Neural cell (in vitro differentiated cells): ENCODE data around the gene NOTUM. TPM values are rescaled to one million over a fixed set of nuclear protein-coding genes. Genes with fewer than 3 reads are reported as not detected.

Experiments
- H2AFZ ChIP-seq: fragments of 200-600, 300-800 bp; sonication (generic), shearing (Covaris generic); 2 replicates; pipeline ENCODE4 v1.6.0; 2014; ENCODE audit warnings: low read depth, mild to moderate bottlenecking, antibody characterized with exemption, low read length, moderate library complexity
- H3F3A ChIP-seq: fragments of 200-600 bp; shearing (Covaris generic); 2 replicates; pipeline ENCODE4 v1.6.1; 2016; ENCODE audit warnings: mild to moderate bottlenecking, moderate library complexity, mixed read lengths, antibody characterized with exemption, low read length; ENCODE audit not compliant: insufficient read depth, poor library complexity, severe bottlenecking
- H3K27ac ChIP-seq: fragments of 200-600, 300-800 bp; sonication (generic), shearing (Covaris generic); 2 replicates; pipeline ENCODE4 v1.5.1; 2014; ENCODE audit warnings: mild to moderate bottlenecking, low read length, moderate library complexity
- H3K27me3 ChIP-seq: fragments of 300-800, 200-600 bp; sonication (generic), shearing (Covaris generic); 2 replicates; pipeline ENCODE4 v1.6.0; 2014; ENCODE audit warnings: mild to moderate bottlenecking, low read depth, low read length, moderate library complexity; ENCODE audit not compliant: insufficient read depth
- H3K36me3 ChIP-seq: fragments of 300-800, 200-600 bp; sonication (generic), shearing (Covaris generic); 2 replicates; pipeline ENCODE4 v1.5.1; 2014; ENCODE audit warnings: mild to moderate bottlenecking, antibody characterized with exemption, low read length, moderate library complexity; ENCODE audit not compliant: insufficient read depth
- H3K4me2 ChIP-seq: fragments of 300-800, 200-600 bp; sonication (generic), shearing (Covaris generic); 2 replicates; pipeline ENCODE4 v1.6.0; 2014; ENCODE audit warnings: mild to moderate bottlenecking, low read length
- H3K4me3 ChIP-seq: fragments of 300-800, 200-600 bp; sonication (generic), shearing (Covaris generic); 2 replicates; pipeline ENCODE4 v1.5.1; 2014; ENCODE audit warnings: mild to moderate bottlenecking, low read length, moderate library complexity
- H3K79me2 ChIP-seq: fragments of 200-600 bp; shearing (Covaris generic); replicated peaks from 2 replicates; pipeline ENCODE4 v1.6.0; 2014; ENCODE audit warnings: mild to moderate bottlenecking, low read length, moderate library complexity; ENCODE audit not compliant: insufficient read depth
- H3K9ac ChIP-seq: fragments of 300-800, 200-600 bp; sonication (generic), shearing (Covaris generic); 2 replicates; pipeline ENCODE4 v1.6.1; 2016; ENCODE audit warnings: mild to moderate bottlenecking, low read length, mixed read lengths
- H3K9me2 ChIP-seq: fragments of 200-600 bp; shearing (Covaris generic); 2 replicates; pipeline ENCODE4 v1.6.1; 2016; ENCODE audit warnings: mild to moderate bottlenecking, low read length, mixed read lengths; ENCODE audit not compliant: insufficient read depth
- H3K9me3 ChIP-seq: fragments of 200-600, 300-800 bp; sonication (generic), shearing (Covaris generic); 2 replicates; pipeline ENCODE4 v1.6.1; 2016; ENCODE audit warnings: mild to moderate bottlenecking, mixed run types, low read length, moderate library complexity, mixed read lengths
- H4K20me1 ChIP-seq: fragments of 200-600 bp; shearing (Covaris generic); 2 replicates; pipeline ENCODE4 v1.6.1; 2016; ENCODE audit warnings: mild to moderate bottlenecking, mixed run types; ENCODE audit not compliant: insufficient read depth
- CTCF ChIP-seq: fragments of 450-650 bp; IDR thresholded peaks from 2 replicates; pipeline ENCODE4 v1.5.1; 2014; ENCODE audit warnings: antibody characterized with exemption, mild to moderate bottlenecking, moderate library complexity; ENCODE audit not compliant: poor library complexity, severe bottlenecking
- EP300 ChIP-seq: fragments of 450-650 bp; conservative IDR thresholded peaks from 2 replicates; pipeline ENCODE4 v1.6.1; 2014; ENCODE audit warnings: antibody characterized with exemption, mild to moderate bottlenecking, moderate library complexity; ENCODE audit not compliant: poor library complexity, severe bottlenecking
- EZH2 ChIP-seq: fragments of 200-600, 300-800 bp; shearing (Covaris generic), sonication (generic); IDR thresholded peaks from 2 replicates; pipeline ENCODE4 v1.6.1; 2014; ENCODE audit warnings: antibody characterized with exemption, low read length, borderline replicate concordance, mild to moderate bottlenecking; ENCODE audit not compliant: insufficient read depth, poor library complexity, severe bottlenecking
- MXI1 ChIP-seq: fragments of 450-650 bp; conservative IDR thresholded peaks from 2 replicates; pipeline ENCODE4 v1.6.1; 2014; ENCODE audit warnings: antibody characterized with exemption, mild to moderate bottlenecking; ENCODE audit not compliant: poor library complexity, severe bottlenecking
- POLR2AphosphoS5 ChIP-seq: IDR thresholded peaks from 2 replicates; pipeline ENCODE4 v1.6.1; 2012
- RAD21 ChIP-seq: fragments of 450-650 bp; conservative IDR thresholded peaks from 2 replicates; pipeline ENCODE4 v1.6.1; 2014; ENCODE audit warnings: antibody characterized with exemption, mild to moderate bottlenecking, moderate library complexity
- REST ChIP-seq: IDR thresholded peaks from 2 replicates; pipeline ENCODE4 v1.6.1; 2012; ENCODE audit warnings: borderline replicate concordance
- SMC3 ChIP-seq: fragments of 450-650 bp; conservative IDR thresholded peaks from 2 replicates; pipeline ENCODE4 v1.6.1; 2014; ENCODE audit warnings: antibody characterized with exemption, mild to moderate bottlenecking, moderate library complexity; ENCODE audit not compliant: poor library complexity
- TAF1 ChIP-seq: IDR thresholded peaks from 2 replicates; pipeline ENCODE4 v1.6.1; 2012; ENCODE audit warnings: low read depth
- polyA plus RNA-seq: library from polyadenylated mRNA; depleted of rRNA; stranded (reverse); fragments of >200 nt; gene quantifications from 2 replicates; pipeline ENCODE4 v1.2.3, GENCODE V29; 2014

The NOTUM gene
- polyA plus RNA-seq, 1 donor from 2014 or later, result not detected

- H3K4me2 ChIP-seq, result no peak overlapping the region
- no peaks in the 10 kb centered on the region for H3K9me3 ChIP-seq
- no peaks in the 10 kb centered on the region for H3K79me2 ChIP-seq
- H3F3A ChIP-seq, result no peaks in the 10 kb centered on the region
- H3K9me2 ChIP-seq, result no peaks in the 10 kb centered on the region
- no peaks in the 10 kb centered on the region for H3K36me3 ChIP-seq
- H4K20me1 ChIP-seq, result no peaks in the 10 kb centered on the region
- peaks cover 36% of the 10 kb centered on the region for H3K27me3 ChIP-seq
- TF ChIP-seq EP300 (no peak), CTCF (no peak), POLR2AphosphoS5 (no peak), EZH2 (no peak), SMC3 (no peak), RAD21 (no peak), MXI1 (no peak), REST (no peak), TAF1 (no peak)
- no peak overlapping the region for H3K9ac ChIP-seq
- no peak overlapping the region for H3K4me3 ChIP-seq
- no peak overlapping the region for H2AFZ ChIP-seq
- H3K27ac ChIP-seq, result no peak overlapping the region
These were observed 5.0 kb downstream of the NOTUM start for GRCh38 chr17:81955756-81956544.

GRCh38 chr17:81955058-81955681, 5.8 kb downstream of the NOTUM start:
- Histone ChIP-seq H3F3A (no peaks in the 10 kb centered on the region), H4K20me1 (no peaks in the 10 kb centered on the region), H3K9ac (no peak overlapping the region), H3K9me3 (no peaks in the 10 kb centered on the region), H2AFZ (no peak overlapping the region), H3K9me2 (no peaks in the 10 kb centered on the region), H3K4me2 (no peak overlapping the region), H3K27me3 (peaks cover 30% of the 10 kb centered on the region), H3K4me3 (no peak overlapping the region), H3K79me2 (no peaks in the 10 kb centered on the region), H3K27ac (no peak overlapping the region), H3K36me3 (no peaks in the 10 kb centered on the region)
- TF ChIP-seq TAF1, result no peak
- no peak for TF ChIP-seq RAD21
- no peak for TF ChIP-seq SMC3
- TF ChIP-seq POLR2AphosphoS5, result no peak
